22Rv1 (cell line): ENCODE measurements around the gene GABRB1.

Experiments used
- ZFX ChIP-seq: fragments of 450-650 bp; IDR thresholded peaks from 2 replicates; pipeline ENCODE4 v1.6.1; 2017; ENCODE audit warnings: antibody characterized with exemption, borderline replicate concordance
- TF ChIP-seq, protein P1 (sequence below): fragments of 450-650 bp; IDR thresholded peaks from 2 replicates; pipeline ENCODE4 v1.5.1; 2017; ENCODE audit warnings: mild to moderate bottlenecking

DNA sequence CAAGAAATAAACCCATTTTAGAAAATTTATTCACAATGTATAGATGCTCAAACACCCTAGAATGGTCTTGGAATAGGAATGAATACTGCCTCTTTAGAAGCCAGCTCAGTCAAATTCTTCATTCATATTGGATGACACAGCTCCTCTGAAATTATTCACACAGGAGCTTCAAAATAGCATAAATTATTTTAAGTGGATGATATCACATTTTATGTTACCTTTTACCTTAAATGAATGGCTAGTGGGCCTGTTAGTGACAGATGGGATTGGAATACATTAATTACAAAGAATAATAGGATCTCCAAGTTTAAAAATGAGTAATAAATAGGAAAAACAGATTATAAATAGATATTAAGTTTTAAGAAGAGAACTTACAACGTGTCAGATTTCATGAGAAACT lies 184.4 kb downstream of the GABRB1 start:
- TF ChIP-seq, protein P1, sequence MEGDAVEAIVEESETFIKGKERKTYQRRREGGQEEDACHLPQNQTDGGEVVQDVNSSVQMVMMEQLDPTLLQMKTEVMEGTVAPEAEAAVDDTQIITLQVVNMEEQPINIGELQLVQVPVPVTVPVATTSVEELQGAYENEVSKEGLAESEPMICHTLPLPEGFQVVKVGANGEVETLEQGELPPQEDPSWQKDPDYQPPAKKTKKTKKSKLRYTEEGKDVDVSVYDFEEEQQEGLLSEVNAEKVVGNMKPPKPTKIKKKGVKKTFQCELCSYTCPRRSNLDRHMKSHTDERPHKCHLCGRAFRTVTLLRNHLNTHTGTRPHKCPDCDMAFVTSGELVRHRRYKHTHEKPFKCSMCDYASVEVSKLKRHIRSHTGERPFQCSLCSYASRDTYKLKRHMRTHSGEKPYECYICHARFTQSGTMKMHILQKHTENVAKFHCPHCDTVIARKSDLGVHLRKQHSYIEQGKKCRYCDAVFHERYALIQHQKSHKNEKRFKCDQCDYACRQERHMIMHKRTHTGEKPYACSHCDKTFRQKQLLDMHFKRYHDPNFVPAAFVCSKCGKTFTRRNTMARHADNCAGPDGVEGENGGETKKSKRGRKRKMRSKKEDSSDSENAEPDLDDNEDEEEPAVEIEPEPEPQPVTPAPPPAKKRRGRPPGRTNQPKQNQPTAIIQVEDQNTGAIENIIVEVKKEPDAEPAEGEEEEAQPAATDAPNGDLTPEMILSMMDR: no peak
- no peak for TF ChIP-seq ZFX
